ENCODE results near the gene ACTC1.
"Not testable (repeated sequence)": the region's sequence is repeated elsewhere in the genome, so short reads cannot be mapped to it uniquely, and the experiment has no call there.

ACTC1 gene

GRCh38 chr15:34809186-34809585, 13.8 kb upstream of the ACTC1 start:
- no peak for TF ChIP-seq CTCF (IDR thresholded peaks at IDR 0.05; ENCODE audit: low read depth, low read length, missing control alignments)
- no peak for DNase-seq (ENCODE audit: low read depth)
- no peak overlapping the region for H3K4me3 ChIP-seq (ENCODE audit: low read depth, low read length)

- no peak overlapping the region for H3K4me3 ChIP-seq (ENCODE audit: low read depth, low read length)
- TF ChIP-seq CTCF (IDR thresholded peaks at IDR 0.05; ENCODE audit: low read depth, low read length, missing control alignments) = no peak
- no peak for DNase-seq (ENCODE audit: low read depth)
These were observed 12.7 kb upstream of the ACTC1 start for GRCh38 chr15:34808016-34808415.

GRCh38 chr15:34807241-34807640, 11.9 kb upstream of the ACTC1 start:
- not testable (repeated sequence) for H3K4me3 ChIP-seq (ENCODE audit: low read depth, low read length); DNase-seq (ENCODE audit: low read depth)

- TF ChIP-seq CTCF (IDR thresholded peaks at IDR 0.05; ENCODE audit: low read depth, low read length, missing control alignments) = no peak
- H3K4me3 ChIP-seq (ENCODE audit: low read depth, low read length) = no peak overlapping the region
- DNase-seq (ENCODE audit: low read depth) = no peak
These were observed 9.4 kb upstream of the ACTC1 start for GRCh38 chr15:34804776-34805175.

GRCh38 chr15:34804113-34804512, 8.8 kb upstream of the ACTC1 start:
- DNase-seq (ENCODE audit: low read depth) = no peak
- H3K4me3 ChIP-seq (ENCODE audit: low read depth, low read length) = no peak overlapping the region
- TF ChIP-seq CTCF (IDR thresholded peaks at IDR 0.05; ENCODE audit: low read depth, low read length, missing control alignments) = no peak

- no peak for DNase-seq (ENCODE audit: low read depth)
- TF ChIP-seq CTCF (IDR thresholded peaks at IDR 0.05; ENCODE audit: low read depth, low read length, missing control alignments) = no peak
- no peak overlapping the region for H3K4me3 ChIP-seq (ENCODE audit: low read depth, low read length)
These were observed 7.7 kb upstream of the ACTC1 start for GRCh38 chr15:34802803-34803750.

GRCh38 chr15:34802371-34802770, 7.0 kb upstream of the ACTC1 start:
- DNase-seq (ENCODE audit: low read depth) = no peak
- TF ChIP-seq CTCF (IDR thresholded peaks at IDR 0.05; ENCODE audit: low read depth, low read length, missing control alignments) = no peak
- no peak overlapping the region for H3K4me3 ChIP-seq (ENCODE audit: low read depth, low read length)
